ENCODE results near the gene SGIP1.
"Not testable (repeated sequence)": the region's sequence is repeated elsewhere in the genome, so short reads cannot be mapped to it uniquely, and the experiment has no call there.

The SGIP1 gene

DNA sequence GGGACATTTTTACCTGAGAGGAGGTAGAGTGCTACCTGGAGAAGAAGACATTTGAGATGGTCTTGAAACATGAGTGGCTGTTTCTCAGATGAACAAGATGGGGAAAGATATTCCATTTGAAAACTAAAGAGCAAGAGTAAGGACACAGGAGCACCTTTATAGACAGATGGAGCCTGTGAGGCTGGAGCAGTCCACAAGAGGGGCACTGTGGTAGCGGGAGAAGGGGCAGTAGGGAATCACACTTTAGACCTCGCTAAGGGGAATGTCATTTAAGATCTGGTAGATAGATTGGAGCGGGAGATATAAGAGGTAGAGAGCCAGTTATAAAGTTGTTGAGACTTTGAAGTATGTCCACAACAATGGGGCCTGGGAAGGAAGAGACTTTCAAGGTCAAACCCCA is 241.7 kb downstream of the SGIP1 start:
- DNase-seq: no peak

DNA sequence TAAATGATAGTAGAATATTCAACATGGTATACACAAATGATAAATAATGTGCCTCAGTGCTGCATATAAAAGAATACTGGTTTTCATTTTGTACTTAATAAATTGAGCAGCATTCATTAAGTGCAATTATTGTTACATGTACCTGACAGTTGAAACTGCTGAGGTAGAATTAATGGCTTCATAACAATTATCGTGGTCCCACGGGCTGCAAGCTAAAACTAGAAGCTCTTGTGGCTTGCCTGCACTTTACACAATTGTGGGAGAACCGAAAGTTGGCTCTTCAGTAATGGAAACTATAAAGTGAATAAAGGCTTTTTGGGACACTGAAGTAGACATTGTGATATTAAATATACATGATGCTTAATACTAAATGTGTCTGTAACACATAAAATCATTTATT is 243.9 kb downstream of the SGIP1 start:
- no peak for DNase-seq

DNA sequence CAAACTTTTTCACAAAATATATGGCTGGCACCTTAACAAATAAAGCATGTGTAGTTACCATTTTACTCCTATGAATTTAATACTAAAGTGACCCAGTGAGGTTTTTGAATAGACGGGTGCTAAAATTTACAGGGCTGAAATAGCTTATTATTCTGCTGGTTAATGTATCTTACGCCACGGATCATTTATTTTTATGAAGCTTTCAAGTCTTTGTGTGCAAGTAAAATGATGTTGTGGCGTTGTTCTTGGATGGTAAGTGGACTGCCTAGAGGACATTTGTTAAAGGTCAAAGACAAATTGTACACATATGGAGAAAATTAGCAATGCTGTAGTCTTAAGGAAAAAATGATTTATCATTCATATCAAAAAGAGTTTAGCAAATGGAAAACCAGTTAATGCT is 244.3 kb downstream of the SGIP1 start:
- no peak for DNase-seq

DNA sequence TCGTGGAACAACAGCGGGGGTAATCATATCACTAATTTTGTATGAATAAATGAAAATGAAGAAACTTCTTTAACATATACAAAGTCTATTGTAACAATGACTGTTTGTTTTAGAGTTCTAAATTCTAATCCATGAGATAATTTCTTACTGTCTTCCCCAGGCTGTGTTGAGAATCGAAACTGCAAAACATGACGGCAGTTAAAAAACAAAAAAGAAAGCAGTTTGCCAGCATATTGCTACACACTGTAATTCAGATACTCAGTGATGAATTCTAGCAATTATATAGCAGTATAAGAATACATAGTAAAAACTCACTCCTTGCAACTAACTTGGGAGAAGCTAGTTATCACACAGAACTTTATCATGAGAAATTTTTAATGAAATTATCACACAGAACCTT is 245.0 kb downstream of the SGIP1 start:
- no peak for DNase-seq

DNA sequence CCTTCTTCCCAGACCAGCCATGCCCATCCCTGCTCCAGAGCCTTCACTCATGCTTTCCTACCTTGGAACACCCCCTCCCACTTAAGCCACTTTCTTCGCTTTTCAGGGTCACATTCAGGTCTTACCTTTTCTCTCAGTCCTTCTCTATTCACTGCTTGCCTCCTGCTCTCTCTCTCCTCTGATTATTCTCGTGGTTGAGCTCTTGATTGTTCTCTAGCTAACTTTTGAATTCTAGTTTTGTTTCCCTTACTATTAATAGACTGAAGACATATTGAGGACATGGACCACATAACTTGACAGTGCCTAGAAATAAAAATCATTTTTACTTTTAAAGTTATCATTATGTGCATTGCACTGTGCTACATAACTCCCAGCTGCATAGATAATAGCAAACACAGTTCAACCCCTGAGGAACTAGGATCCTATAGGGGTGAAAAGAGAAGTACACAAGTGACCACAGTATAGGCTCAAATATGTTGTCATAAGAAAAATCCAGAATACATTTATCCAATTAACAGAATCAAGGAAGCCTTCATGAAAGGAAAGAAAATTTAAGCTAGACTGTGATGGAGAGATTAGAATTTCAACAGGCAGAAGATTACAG is 245.6 kb downstream of the SGIP1 start:
- DNase-seq: no peak

DNA sequence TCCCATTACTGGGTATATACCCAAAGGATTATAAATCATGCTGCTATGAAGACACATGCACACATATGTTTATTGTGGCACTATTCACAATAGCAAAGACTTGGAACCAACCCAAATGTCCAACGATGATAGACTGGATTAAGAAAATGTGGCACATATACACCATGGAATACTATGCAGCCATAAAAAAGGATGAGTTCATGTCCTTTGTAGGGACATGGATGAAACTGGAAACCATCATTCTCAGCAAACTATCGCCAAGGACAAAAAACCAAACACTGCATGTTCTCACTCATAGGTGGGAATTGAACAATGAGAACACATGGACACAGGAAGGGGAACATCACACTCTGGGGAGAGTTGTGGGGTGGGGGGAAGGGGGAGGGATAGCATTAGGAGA is 251.8 kb downstream of the SGIP1 start:
- not testable (repeated sequence) for DNase-seq

DNA sequence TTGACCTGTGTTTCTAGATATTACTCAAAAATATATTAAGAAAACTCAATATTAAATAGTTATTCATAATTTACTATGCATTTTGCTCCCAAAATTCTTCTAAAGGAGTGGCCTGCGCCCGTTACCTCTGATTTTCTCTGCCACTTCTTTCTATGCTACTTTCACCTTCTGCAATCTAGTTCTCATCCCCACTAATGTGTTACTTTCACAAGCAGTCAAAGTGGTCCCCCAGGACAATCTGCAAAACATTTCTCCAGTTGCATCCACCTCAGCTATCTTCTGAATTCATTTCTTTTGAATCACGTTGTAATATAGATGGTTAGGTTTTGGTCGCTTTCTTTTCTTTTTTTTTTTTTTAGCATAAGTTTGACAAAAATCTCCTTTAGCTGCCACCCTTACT is 253.7 kb downstream of the SGIP1 start:
- DNase-seq: no peak

DNA sequence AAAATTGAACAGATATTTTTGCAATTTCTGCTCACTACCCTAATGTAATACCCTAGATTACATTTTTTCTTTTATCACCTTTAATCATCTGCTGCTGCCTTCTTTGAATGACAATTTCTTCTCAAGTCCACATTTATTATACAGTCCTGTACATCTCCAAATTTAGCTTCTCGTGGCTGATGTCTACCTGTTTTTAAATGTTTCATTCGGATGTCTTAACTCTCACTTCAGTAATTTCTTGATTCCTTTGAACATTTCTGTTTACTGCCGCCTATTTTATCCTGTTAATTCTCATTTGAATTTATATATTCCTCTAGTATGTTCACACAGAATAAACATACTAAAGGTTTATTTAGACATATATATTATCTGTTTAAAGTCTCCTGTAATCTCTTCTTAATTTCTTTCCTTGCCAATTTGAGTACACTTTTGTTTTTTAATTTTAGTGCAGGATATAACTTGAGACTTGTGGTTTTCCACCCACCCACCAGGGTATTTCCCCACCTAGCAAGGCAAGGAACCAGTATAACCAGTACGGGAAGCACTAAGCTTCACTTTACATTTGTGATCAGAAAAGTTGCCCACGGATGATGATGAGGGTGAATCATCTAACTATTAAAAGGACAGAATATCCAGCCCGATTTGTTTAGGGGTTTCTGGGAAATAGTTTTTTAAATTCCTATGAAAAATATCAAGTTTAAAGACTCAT is 254.4 kb downstream of the SGIP1 start:
- no peak for DNase-seq

DNA sequence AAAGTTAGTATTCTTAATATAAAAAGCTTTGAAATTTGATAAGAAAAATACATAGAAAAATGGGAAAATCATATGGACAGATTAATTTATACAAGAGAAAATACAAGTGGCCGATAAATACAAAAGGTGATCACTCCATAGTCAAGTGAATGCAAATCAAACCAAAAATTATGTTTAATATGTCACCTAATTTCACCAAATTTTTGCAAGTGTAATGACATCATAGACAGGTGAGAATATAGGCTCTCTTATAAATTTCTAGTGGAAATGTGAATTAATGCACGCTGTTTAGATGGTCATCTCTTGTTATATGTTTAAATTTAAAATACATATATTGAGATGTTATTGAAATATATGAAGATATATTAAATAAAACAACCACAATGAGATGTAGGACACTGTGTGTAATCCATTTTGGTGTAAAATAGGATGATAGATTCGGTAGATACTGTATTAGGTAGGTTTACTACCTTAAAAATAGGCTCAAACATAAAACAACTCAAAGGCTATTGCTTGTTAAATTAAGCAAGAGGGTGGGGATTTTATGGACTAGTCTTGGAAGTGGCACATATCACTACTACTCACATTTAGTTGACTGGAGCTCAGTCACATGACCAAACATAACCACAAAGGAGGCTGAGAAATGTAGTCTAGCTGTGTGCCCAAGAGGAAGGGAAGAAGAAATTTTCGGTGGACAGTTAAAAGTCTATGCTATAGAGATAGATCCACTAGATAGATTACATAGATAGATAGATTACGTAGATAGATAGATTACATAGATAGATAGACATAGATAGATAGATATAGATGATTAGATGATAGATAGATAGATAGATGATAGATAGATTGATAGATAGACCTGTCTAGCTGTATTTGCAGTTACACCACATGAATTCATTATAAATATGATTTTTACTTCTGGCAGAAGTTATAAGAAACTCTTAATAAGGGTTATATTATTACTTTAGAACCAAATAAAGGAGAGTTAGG is 258.0 kb downstream of the SGIP1 start:
- no peak for DNase-seq

DNA sequence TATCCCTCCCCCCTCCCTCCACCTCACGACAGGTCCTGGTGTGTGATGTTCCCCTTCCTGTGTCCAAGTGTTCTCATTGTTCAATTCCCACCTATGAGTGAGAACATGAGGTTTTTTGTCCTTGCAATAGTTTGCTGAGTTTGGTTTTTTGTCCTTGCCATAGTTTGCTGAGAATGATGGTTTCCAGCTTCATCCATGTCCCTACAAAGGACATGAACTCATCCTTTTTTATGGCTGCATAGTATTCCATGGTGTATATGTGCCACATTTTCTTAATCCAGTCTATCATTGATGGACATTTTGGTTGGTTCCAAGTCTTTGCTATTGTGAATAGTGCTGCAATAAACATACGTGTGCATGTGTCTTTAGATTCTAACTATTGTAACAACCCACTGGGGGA is 261.9 kb downstream of the SGIP1 start:
- not testable (repeated sequence) for DNase-seq

All from NCI-H510A (cell line).